HEK293T (cell line): ENCODE data around the gene CYP19A1.

ENCODE experiments used
- ARNT ChIP-seq: fragments of 450-650 bp; IDR thresholded peaks from 2 replicates; pipeline ENCODE4 v1.6.1; 2017; ENCODE audit warnings: mild to moderate bottlenecking
- BHLHE40 ChIP-seq: fragments of 450-650 bp; IDR thresholded peaks from 2 replicates; pipeline ENCODE4 v1.6.1; 2016; ENCODE audit warnings: mild to moderate bottlenecking, moderate library complexity, borderline replicate concordance
- CTBP1 ChIP-seq: fragments of 450-650 bp; IDR thresholded peaks from 2 replicates; pipeline ENCODE4 v1.6.1; 2016; ENCODE audit warnings: borderline replicate concordance
- ELF4 ChIP-seq: fragments of 450-650 bp; IDR thresholded peaks from 2 replicates; pipeline ENCODE4 v1.6.1; 2017; ENCODE audit warnings: antibody characterized with exemption
- FOXA1 ChIP-seq: fragments of 450-650 bp; IDR thresholded peaks from 2 replicates; pipeline ENCODE4 v1.6.1; 2016; ENCODE audit warnings: mild to moderate bottlenecking
- FOXK2 ChIP-seq: fragments of 450-650 bp; IDR thresholded peaks from 2 replicates; pipeline ENCODE4 v1.6.1; 2016; ENCODE audit warnings: mild to moderate bottlenecking
- FOXM1 ChIP-seq: fragments of 450-650 bp; IDR thresholded peaks from 2 replicates; pipeline ENCODE4 v1.6.1; 2017; ENCODE audit warnings: mild to moderate bottlenecking, borderline replicate concordance
- HDGF ChIP-seq: fragments of 450-650 bp; IDR thresholded peaks from 2 replicates; pipeline ENCODE4 v1.6.1; 2017; ENCODE audit warnings: antibody characterized with exemption, borderline replicate concordance
- LEF1 ChIP-seq: fragments of 450-650 bp; IDR thresholded peaks from 2 replicates; pipeline ENCODE4 v1.6.1; 2017; ENCODE audit warnings: mild to moderate bottlenecking, borderline replicate concordance
- SP1 ChIP-seq: fragments of 450-650 bp; IDR thresholded peaks from 2 replicates; pipeline ENCODE4 v1.6.1; 2017
- SUZ12 ChIP-seq: fragments of 450-650 bp; IDR thresholded peaks from 2 replicates; pipeline ENCODE4 v1.6.1; 2016; ENCODE audit warnings: mild to moderate bottlenecking
- TARDBP ChIP-seq: fragments of 450-650 bp; IDR thresholded peaks from 2 replicates; pipeline ENCODE4 v1.6.1; 2016
- TF ChIP-seq, protein P1 (sequence below): fragments of 450-650 bp; IDR thresholded peaks from 2 replicates; pipeline ENCODE4 v1.6.1; 2016

DNA sequence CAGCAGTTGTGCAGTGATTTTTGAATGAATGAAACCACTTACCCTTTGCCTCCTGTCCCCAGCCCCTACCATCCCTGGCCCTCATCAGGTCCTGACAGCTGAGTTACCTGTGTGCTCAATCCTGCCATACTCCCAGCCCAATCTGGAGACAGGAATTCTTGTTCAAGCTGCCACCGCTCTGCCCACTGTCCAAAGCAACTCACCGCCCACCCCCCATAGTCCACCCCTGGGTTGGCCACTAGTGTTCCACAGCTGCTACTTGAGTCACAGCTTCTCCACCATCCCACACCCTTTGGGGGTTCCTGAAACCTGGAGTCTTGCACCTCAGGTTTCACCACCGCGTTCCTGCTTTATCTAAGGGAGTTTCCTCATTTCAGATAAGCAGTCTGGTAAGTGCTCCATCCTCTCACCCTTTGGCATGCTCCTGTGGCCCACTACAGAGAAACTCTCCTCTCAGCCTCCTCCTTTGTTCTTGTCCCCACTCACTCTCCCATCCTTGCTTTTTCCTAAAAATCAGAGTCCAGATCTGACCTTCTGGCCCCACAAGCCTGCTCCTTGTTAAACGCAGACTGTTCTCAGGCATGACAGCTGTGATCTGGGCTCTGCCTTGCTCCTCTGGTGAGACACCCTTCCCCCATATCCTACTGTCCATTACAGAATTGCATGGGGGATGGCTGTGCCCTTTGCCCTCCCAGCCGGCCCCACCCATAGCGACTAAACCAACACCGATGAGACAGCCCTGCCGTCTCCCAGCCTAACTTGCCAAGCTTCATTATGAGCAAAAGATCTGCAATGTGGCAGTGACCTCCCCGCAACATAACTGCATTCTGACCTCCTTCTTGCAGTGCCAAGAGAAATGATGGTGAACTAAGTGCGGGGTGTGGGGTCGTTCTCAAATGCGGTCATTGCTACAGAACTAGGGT is 50.0 kb downstream of the CYP19A1 start:
- TF ChIP-seq SP1 (no peak), BHLHE40 (no peak), HDGF (no peak), SUZ12 (no peak), TARDBP (no peak), FOXA1 (no peak), ELF4 (no peak), LEF1 (no peak), FOXM1 (no peak), FOXK2 (no peak), CTBP1 (no peak), ARNT (no peak)
- TF ChIP-seq, protein P1, sequence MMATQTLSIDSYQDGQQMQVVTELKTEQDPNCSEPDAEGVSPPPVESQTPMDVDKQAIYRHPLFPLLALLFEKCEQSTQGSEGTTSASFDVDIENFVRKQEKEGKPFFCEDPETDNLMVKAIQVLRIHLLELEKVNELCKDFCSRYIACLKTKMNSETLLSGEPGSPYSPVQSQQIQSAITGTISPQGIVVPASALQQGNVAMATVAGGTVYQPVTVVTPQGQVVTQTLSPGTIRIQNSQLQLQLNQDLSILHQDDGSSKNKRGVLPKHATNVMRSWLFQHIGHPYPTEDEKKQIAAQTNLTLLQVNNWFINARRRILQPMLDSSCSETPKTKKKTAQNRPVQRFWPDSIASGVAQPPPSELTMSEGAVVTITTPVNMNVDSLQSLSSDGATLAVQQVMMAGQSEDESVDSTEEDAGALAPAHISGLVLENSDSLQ: no peak
